ENCODE measurements around the gene THUMPD1.
"Not testable (repeated sequence)": the region's sequence is repeated elsewhere in the genome, so short reads cannot be mapped to it uniquely, and the experiment has no call there.

Gene THUMPD1

GRCh38 chr16:20735490-20735889 lies 6.1 kb downstream of the THUMPD1 start:
- TF ChIP-seq CTCF (conservative IDR thresholded peaks at IDR 0.05) (no peak), ZFX (IDR thresholded peaks at IDR 0.05) (no peak)
- no peak overlapping the region for H3K27ac ChIP-seq

GRCh38 chr16:20734782-20735181 lies 6.8 kb downstream of the THUMPD1 start:
- TF ChIP-seq ZFX (IDR thresholded peaks at IDR 0.05), result no peak
- TF ChIP-seq CTCF (conservative IDR thresholded peaks at IDR 0.05), result no peak
- no peak overlapping the region for H3K27ac ChIP-seq

GRCh38 chr16:20734056-20734455 lies 7.6 kb downstream of the THUMPD1 start:
- TF ChIP-seq ZFX (IDR thresholded peaks at IDR 0.05) (no peak), CTCF (conservative IDR thresholded peaks at IDR 0.05) (no peak)

GRCh38 chr16:20729141-20729540 lies 12.5 kb downstream of the THUMPD1 start:
- H3K27ac ChIP-seq, result no peak overlapping the region
- TF ChIP-seq ZFX (IDR thresholded peaks at IDR 0.05) (no peak), CTCF (conservative IDR thresholded peaks at IDR 0.05) (no peak)

More at GRCh38 chr16:20734056-20734455, 7.6 kb downstream of the THUMPD1 start:
- no peak overlapping the region for H3K27ac ChIP-seq

GRCh38 chr16:20727181-20727580 lies 14.4 kb downstream of the THUMPD1 start:
- TF ChIP-seq CTCF (conservative IDR thresholded peaks at IDR 0.05) (no peak), ZFX (IDR thresholded peaks at IDR 0.05) (no peak)
- no peak overlapping the region for H3K27ac ChIP-seq

- TF ChIP-seq CTCF (conservative IDR thresholded peaks at IDR 0.05) (no peak), ZFX (IDR thresholded peaks at IDR 0.05) (no peak)
- no peak overlapping the region for H3K27ac ChIP-seq
Measured at GRCh38 chr16:20726661-20727060, 15.0 kb downstream of the THUMPD1 start.

- H3K27ac ChIP-seq, result no peak overlapping the region
- TF ChIP-seq CTCF (conservative IDR thresholded peaks at IDR 0.05) (no peak), ZFX (IDR thresholded peaks at IDR 0.05) (no peak)
Measured at GRCh38 chr16:20720251-20720650, 21.4 kb downstream of the THUMPD1 start.

- not testable (repeated sequence) for H3K27ac ChIP-seq
Measured at GRCh38 chr16:20717718-20718117, 23.9 kb downstream of the THUMPD1 start.
